Measurements from ENCODE around the gene B4GALT6.

- TF ChIP-seq CHD7 (IDR thresholded peaks at IDR 0.05; ENCODE audit: low read depth, low read length) (no peak), ELF2 (CRISPR knock-in tag; IDR thresholded peaks at IDR 0.05) (no peak), ZNF12 (CRISPR knock-in tag; IDR thresholded peaks at IDR 0.05) (no peak), TBL1XR1 (IDR thresholded peaks at IDR 0.05; ENCODE audit: low read length in 2 of 2) (no peak), NFIX (CRISPR knock-in tag; IDR thresholded peaks at IDR 0.05; ENCODE audit: low read depth) (no peak), NR3C1 (CRISPR knock-in tag; IDR thresholded peaks at IDR 0.05) (no peak), CTCF (IDR thresholded peaks at IDR 0.05 in 2 of 3, conservative IDR thresholded peaks at IDR 0.05 in 1 of 3; ENCODE audit: insufficient read depth in 2 of 3, low read depth in 1 of 3, low read length in 3 of 3) (no peak), SMARCA5 (IDR thresholded peaks at IDR 0.05) (no peak), RNF219 (CRISPR knock-in tag; IDR thresholded peaks at IDR 0.05) (no peak), JUND (IDR thresholded peaks at IDR 0.05; ENCODE audit: borderline replicate concordance, low read depth, low read length) (no peak), JUND (tag; IDR thresholded peaks at IDR 0.05; ENCODE audit: borderline replicate concordance, low read depth, low read length) (no peak), ZBTB26 (CRISPR knock-in tag; IDR thresholded peaks at IDR 0.05) (no peak), MXI1 (IDR thresholded peaks at IDR 0.05; ENCODE audit: low read depth, low read length) (no peak)
Observed at GRCh38 chr18:31581498-31582197, 102.7 kb downstream of the B4GALT6 start.
